ENCODE measurements around the gene RNU6-1. TPM values are rescaled to one million over a fixed set of nuclear protein-coding genes. Genes with fewer than 3 reads are reported as not detected.

The RNU6-1 gene
- total RNA-seq, 4 donors from 2014 or later = not detected

DNA sequence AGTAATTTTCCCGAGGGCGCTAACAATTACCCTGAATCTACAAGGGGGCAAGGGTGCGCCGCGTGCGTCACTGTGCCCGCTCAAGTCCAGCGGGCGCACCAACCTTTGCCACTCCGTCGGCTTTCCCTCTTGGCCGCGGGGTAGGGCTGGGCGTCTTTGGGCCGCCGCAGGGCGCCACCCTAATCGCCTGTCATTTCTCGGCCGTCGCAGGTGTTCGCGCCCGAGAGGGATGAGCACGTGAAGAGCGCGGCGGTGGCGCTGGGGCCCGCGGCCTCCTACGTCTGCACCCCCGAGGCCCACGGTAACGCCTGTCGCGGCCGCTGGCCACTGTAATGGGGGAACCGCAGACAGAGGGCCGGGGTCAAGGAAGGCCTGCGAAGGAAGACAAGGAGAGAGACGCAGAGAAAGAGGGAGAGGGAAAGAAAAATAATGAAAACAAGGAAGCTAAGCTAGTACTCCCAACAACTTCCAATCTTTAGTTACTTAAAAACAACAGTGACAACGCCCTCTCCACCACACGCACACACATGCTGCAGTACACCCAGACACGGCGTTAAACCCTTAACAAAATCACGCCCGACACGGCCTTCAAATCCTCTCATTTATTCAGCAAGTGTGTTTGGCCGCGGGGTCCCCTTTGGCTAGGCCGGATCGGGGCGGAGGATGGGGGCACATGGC, 10.7 kb downstream of the RNU6-1 start:
- DNase-seq (ENCODE audit: low spot score) = no peak
- ATAC-seq (ENCODE audit: low FRiP score) = no peak
- TF ChIP-seq, protein P1, sequence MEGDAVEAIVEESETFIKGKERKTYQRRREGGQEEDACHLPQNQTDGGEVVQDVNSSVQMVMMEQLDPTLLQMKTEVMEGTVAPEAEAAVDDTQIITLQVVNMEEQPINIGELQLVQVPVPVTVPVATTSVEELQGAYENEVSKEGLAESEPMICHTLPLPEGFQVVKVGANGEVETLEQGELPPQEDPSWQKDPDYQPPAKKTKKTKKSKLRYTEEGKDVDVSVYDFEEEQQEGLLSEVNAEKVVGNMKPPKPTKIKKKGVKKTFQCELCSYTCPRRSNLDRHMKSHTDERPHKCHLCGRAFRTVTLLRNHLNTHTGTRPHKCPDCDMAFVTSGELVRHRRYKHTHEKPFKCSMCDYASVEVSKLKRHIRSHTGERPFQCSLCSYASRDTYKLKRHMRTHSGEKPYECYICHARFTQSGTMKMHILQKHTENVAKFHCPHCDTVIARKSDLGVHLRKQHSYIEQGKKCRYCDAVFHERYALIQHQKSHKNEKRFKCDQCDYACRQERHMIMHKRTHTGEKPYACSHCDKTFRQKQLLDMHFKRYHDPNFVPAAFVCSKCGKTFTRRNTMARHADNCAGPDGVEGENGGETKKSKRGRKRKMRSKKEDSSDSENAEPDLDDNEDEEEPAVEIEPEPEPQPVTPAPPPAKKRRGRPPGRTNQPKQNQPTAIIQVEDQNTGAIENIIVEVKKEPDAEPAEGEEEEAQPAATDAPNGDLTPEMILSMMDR (IDR thresholded peaks at IDR 0.05) = no peak

DNA sequence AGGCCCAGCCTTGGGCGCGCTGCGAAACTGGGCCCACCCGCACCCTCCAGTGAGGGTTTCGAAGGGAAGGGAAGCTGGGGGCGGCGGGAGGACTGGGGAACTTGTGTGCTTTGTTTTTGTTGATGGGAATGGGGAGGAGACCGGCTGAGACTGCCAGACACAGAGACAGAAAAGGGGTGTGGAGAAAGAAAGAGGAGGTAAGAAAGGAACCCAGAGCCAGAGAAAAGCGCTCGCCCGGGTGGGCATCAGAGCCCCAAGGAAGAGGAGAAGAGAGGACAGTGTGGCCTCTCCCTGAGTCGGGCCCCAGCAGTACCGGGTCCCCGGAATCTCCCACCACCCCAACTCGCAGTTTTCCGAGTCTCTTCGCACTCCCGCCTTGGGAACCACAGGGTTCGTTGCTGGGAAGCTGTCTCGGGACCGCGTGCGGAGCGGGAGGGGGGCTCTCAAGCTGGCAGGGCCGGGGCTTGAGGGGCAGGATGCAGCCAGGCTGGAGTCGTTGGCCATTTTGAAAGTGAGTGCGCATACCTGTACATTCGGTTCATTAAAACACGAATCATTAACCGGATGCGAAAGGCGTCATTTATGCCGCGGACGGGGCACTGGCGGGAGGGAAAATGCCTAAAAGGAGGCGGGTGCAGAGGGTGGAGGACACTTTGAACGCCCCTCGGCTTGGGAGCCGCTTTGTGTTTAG, 11.4 kb downstream of the RNU6-1 start:
- TF ChIP-seq, protein P1 (IDR thresholded peaks at IDR 0.05) = no peak

DNA sequence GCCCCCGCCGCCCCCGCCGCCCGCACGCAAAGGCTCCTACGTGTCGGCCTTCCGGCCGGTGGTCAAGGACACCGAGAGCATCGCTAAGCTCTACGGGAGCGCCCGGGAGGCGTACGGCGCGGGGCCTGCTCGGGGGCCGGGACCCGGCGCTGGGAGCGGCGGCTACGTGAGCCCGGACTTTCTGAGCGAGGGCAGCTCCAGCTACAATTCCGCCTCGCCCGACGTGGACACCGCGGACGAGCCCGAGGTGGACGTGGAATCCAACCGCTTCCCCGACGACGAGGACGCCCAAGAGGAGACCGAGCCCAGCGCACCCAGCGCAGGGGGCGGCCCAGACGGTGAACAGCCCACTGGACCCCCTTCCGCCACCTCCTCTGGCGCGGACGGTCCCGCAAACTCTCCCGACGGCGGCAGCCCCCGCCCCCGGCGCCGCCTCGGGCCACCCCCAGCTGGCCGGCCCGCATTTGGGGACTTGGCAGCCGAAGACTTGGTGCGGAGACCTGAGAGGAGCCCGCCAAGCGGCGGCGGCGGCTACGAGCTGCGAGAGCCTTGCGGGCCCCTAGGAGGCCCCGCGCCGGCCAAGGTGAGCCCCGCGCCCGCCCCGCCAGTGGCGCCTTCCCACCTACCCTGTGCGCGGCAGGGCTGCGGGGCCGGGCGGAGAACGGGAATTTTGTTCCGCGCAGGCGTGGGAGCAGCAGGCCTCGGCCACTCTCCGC, 12.1 kb downstream of the RNU6-1 start:
- TF ChIP-seq, protein P1 (IDR thresholded peaks at IDR 0.05) = no peak
- ATAC-seq (ENCODE audit: low FRiP score) (no peak), DNase-seq (ENCODE audit: low spot score) (no peak)

More for the DNA sequence above, 11.4 kb downstream of the RNU6-1 start:
- DNase-seq (ENCODE audit: low spot score) = no peak
- no peak for ATAC-seq (ENCODE audit: low FRiP score)

DNA sequence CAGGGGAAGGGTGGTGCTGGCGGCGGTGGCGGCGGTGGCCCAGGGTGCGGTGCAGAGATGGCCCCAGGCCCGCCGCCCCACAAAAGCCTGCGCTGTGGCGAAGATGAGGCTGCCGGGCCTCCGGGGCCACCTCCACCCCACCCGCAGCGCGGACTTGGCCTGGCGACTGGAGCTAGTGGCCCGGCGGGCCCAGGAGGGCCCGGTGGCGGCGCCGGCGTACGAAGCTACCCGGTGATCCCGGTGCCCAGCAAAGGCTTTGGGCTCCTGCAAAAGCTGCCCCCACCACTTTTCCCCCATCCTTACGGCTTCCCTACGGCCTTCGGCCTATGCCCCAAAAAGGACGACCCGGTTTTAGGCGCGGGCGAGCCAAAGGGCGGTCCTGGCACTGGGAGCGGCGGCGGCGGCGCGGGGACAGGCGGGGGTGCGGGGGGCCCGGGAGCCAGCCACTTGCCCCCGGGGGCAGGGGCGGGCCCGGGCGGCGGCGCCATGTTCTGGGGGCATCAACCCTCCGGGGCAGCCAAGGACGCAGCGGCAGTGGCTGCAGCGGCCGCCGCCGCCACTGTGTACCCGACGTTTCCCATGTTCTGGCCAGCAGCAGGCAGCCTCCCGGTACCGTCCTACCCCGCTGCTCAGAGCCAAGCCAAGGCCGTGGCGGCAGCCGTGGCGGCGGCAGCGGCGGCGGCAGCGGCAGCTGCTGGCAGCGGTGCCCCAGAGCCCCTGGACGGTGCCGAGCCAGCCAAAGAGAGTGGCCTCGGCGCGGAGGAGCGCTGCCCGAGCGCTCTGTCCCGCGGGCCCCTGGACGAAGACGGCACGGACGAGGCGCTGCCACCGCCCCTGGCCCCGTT, 12.9 kb downstream of the RNU6-1 start:
- DNase-seq (ENCODE audit: low spot score) (no peak), ATAC-seq (ENCODE audit: low FRiP score) (no peak)
- TF ChIP-seq, protein P1 (IDR thresholded peaks at IDR 0.05) = no peak

DNA sequence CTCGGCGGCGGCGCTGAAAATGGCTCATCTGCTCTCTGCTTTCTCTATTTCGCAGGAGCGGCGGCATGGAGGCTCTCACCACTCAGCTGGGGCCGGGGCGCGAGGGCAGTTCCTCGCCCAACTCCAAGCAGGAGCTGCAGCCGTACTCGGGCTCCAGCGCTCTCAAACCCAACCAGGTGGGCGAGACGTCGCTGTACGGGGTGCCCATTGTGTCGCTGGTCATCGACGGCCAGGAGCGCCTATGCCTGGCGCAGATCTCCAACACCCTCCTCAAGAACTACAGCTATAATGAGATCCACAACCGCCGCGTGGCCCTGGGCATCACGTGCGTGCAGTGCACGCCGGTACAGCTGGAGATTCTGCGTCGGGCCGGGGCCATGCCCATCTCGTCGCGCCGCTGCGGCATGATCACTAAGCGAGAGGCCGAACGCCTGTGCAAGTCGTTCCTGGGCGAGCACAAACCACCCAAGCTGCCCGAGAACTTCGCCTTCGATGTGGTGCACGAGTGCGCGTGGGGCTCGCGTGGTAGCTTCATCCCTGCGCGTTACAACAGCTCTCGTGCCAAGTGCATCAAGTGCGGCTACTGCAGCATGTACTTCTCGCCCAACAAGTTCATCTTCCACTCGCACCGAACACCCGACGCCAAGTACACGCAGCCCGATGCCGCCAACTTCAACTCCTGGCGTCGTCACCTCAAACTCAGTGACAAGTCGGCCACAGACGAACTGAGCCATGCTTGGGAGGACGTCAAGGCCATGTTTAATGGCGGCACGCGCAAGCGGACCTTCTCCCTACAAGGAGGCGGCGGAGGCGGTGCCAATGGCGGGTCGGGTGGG, 13.7 kb downstream of the RNU6-1 start:
- TF ChIP-seq, protein P1 (IDR thresholded peaks at IDR 0.05) = no peak
- DNase-seq (ENCODE audit: low spot score) (no peak), ATAC-seq (ENCODE audit: low FRiP score) (no peak)

Data from omental fat pad (tissue), 4 donors.